OCI-LY3 (cell line): ENCODE data around the gene SLC2A6.

Source experiments
- CTCF ChIP-seq: fragments of 200-600, 300-600 bp; sonication (generic); IDR thresholded peaks from 2 replicates; pipeline ENCODE4 v1.5.1; 2014; ENCODE audit warnings: antibody characterized with exemption, low read length, low read depth
- EZH2phosphoT487 ChIP-seq: fragments of 200-600 bp; shearing (Covaris generic); IDR thresholded peaks from 2 replicates; pipeline ENCODE4 v1.6.1; 2018; ENCODE audit warnings: antibody characterized with exemption, mixed run types, low read depth

- TF ChIP-seq CTCF = no peak
- no peak for TF ChIP-seq EZH2phosphoT487
Observed at GRCh38 chr9:133517711-133518110, 38.8 kb upstream of the SLC2A6 start.
